ENCODE results near the gene BOC. TPM values are rescaled to one million over a fixed set of nuclear protein-coding genes. Genes with fewer than 3 reads are reported as not detected.
A peak's percentile ranks its signal among the peaks of the same experiment; 100 is the strongest.

Gene BOC
- total and polyA plus RNA-seq, 9 donors: 28.6 to 98.5 (median 58.0) TPM

- intact Hi-C loops (cut with DNase I): no loop called here
- no peak for DNase-seq
- H3K4me1 ChIP-seq (ENCODE audit: insufficient read depth): no peaks in the 10 kb centered on the region
- H3K4me3 ChIP-seq: no peak overlapping the region
- no peaks in the 10 kb centered on the region for H3K9me3 ChIP-seq
- no peaks in the 10 kb centered on the region for H3K36me3 ChIP-seq
- H3K27me3 ChIP-seq: no peaks in the 10 kb centered on the region
- no peak for TF ChIP-seq EP300 (IDR thresholded peaks at IDR 0.05)
- TF ChIP-seq CTCF (IDR thresholded peaks at IDR 0.05): no peak
- no peak for TF ChIP-seq POLR2A (IDR thresholded peaks at IDR 0.05)
- no peak overlapping the region for H3K27ac ChIP-seq
Observed at GRCh38 chr3:113200351-113200750, 11.0 kb upstream of the BOC start.

GRCh38 chr3:113200946-113201345 lies 10.4 kb upstream of the BOC start:
- Histone ChIP-seq H3K36me3 (no peaks in the 10 kb centered on the region), H3K27me3 (no peaks in the 10 kb centered on the region), H3K4me1 (ENCODE audit: insufficient read depth) (no peaks in the 10 kb centered on the region), H3K27ac (no peak overlapping the region), H3K4me3 (no peak overlapping the region), H3K9me3 (no peaks in the 10 kb centered on the region)
- 85 to 94% (median 89%) methylated on average over 1 of the region's 1 CpG for WGBS, 3 donors
- DNase-seq: no peak
- no peak for TF ChIP-seq EP300 (IDR thresholded peaks at IDR 0.05)
- intact Hi-C loops (cut with DNase I): no loop called here

GRCh38 chr3:113204371-113204770 lies 7.0 kb upstream of the BOC start:
- intact Hi-C loops (cut with DNase I): no loop called here
- no peaks in the 10 kb centered on the region for H3K4me1 ChIP-seq (ENCODE audit: insufficient read depth)
- no peak for DNase-seq
- no peak overlapping the region for H3K27ac ChIP-seq
- TF ChIP-seq CTCF (IDR thresholded peaks at IDR 0.05) (no peak), POLR2A (IDR thresholded peaks at IDR 0.05) (no peak), EP300 (IDR thresholded peaks at IDR 0.05) (no peak)
- no peaks in the 10 kb centered on the region for H3K36me3 ChIP-seq
- no peak overlapping the region for H3K4me3 ChIP-seq
- WGBS, 3 donors: 45 to 62% (median 51%) methylated on average over 6 of the region's 6 CpGs
- no peaks in the 10 kb centered on the region for H3K27me3 ChIP-seq
- no peaks in the 10 kb centered on the region for H3K9me3 ChIP-seq

GRCh38 chr3:113205481-113205880 lies 5.9 kb upstream of the BOC start:
- Histone ChIP-seq H3K4me1 (ENCODE audit: insufficient read depth) (no peaks in the 10 kb centered on the region), H3K4me3 (no peak overlapping the region), H3K27me3 (no peaks in the 10 kb centered on the region), H3K36me3 (no peaks in the 10 kb centered on the region), H3K9me3 (no peaks in the 10 kb centered on the region), H3K27ac (no peak overlapping the region)
- intact Hi-C loops (cut with DNase I): no loop called here
- DNase-seq: no peak
- 86 to 94% (median 90%) methylated on average over 2 of the region's 2 CpGs for WGBS, 3 donors
- TF ChIP-seq EP300 (IDR thresholded peaks at IDR 0.05): no peak

- WGBS, 3 donors: 2 to 14% (median 5%) methylated on average over 22 of the region's 22 CpGs
- TF ChIP-seq EP300 (IDR thresholded peaks at IDR 0.05) (no peak), CTCF (IDR thresholded peaks at IDR 0.05) (no peak), POLR2A (IDR thresholded peaks at IDR 0.05) (no peak)
- Histone ChIP-seq H3K9me3 (no peaks in the 10 kb centered on the region), H3K27me3 (no peaks in the 10 kb centered on the region), H3K27ac (peak overlapping the region; percentile 82 to 91), H3K36me3 (no peaks in the 10 kb centered on the region), H3K4me3 (peak overlapping the region; percentile 83), H3K4me1 (ENCODE audit: insufficient read depth) (peaks cover 4% of the 10 kb centered on the region)
- peak; percentile 57 to 72 (median 63) for DNase-seq
- intact Hi-C loops (cut with DNase I): loop anchor here in 3 of 4 donors (2.0 to 10.0 kb wide), 6 partner anchors 58 to 156 kb away; no protein-coding TSS in a partner anchor
Observed at GRCh38 chr3:113210604-113211329, 590 bp upstream of the BOC start.
